ENCODE data around the gene TRMO. TPM values are rescaled to one million over a fixed set of nuclear protein-coding genes. Genes with fewer than 3 reads are reported as not detected.

TRMO gene
- total and polyA plus RNA-seq, 2 experiments from 2014 or later, result 5.0 to 6.4 TPM

- Mint-ChIP-seq H3K4me3 (no peak within 1 kb of the TSS), H3K36me3 (ENCODE audit: low read depth) (no peaks in the 10 kb centered on the region), H3K27me3 (ENCODE audit: insufficient read depth, low read depth, poor library complexity) (peaks cover 4% of the 10 kb centered on the region), H3K27ac (no peak within 1 kb of the TSS), H3K4me1 (peaks cover 4% of the 10 kb centered on the region; the same call in 2 of the 3 replicates), H3K9me3 (no peaks in the 10 kb centered on the region)
- no peaks in the 10 kb centered on the region for H3F3A ChIP-seq (replicated peaks; ENCODE audit: low read depth)
- TF ChIP-seq NANOG (IDR thresholded peaks at IDR 0.05; ENCODE audit: borderline replicate concordance) (no peak), REST (IDR thresholded peaks at IDR 0.05; ENCODE audit: unreplicated experiment) (no peak), ZNF462 (CRISPR knock-in tag; IDR thresholded peaks at IDR 0.05) (no peak), CTCF (conservative IDR thresholded peaks at IDR 0.05; ENCODE audit: low read depth in 2 of 2) (no peak), EZH2 (IDR thresholded peaks at IDR 0.05; ENCODE audit: low read depth, unreplicated experiment) (no peak), ZNF114 (CRISPR knock-in tag; IDR thresholded peaks at IDR 0.05) (no peak), STAT1 (IDR thresholded peaks at IDR 0.05; ENCODE audit: unreplicated experiment) (no peak), ZNF331 (CRISPR knock-in tag; IDR thresholded peaks at IDR 0.05; ENCODE audit: low read depth) (no peak), JUNB (IDR thresholded peaks at IDR 0.05; ENCODE audit: unreplicated experiment) (no peak), POLR2AphosphoS5 (IDR thresholded peaks at IDR 0.05; ENCODE audit: low read depth) (no peak), CREB1 (CRISPR knock-in tag; IDR thresholded peaks at IDR 0.05; ENCODE audit: low read depth) (no peak), EZH2phosphoT487 (IDR thresholded peaks at IDR 0.05; ENCODE audit: unreplicated experiment) (no peak)
- H3K4me1 ChIP-seq (ENCODE audit: insufficient read depth), result no peaks in the 10 kb centered on the region
- H3K36me3 ChIP-seq (ENCODE audit: insufficient read depth), result no peaks in the 10 kb centered on the region
- H3K27me3 ChIP-seq (ENCODE audit: insufficient read depth), result peaks cover 76% of the 10 kb centered on the region
- no peak within 1 kb of the TSS for H2AFZ ChIP-seq
- no peak within 1 kb of the TSS for H3K4me2 ChIP-seq
- H3K4me3 ChIP-seq, result no peak within 1 kb of the TSS
- H3K27ac ChIP-seq (ENCODE audit: low read depth), result no peak within 1 kb of the TSS
- 0 out of 2 replicates have a peak, but pooled peaks cover 7% of the 10 kb centered on the region for H4K20me1 ChIP-seq (replicated peaks; ENCODE audit: insufficient read depth)
- no peaks in the 10 kb centered on the region for H3K9me2 ChIP-seq (ENCODE audit: insufficient read depth)
- H3K79me2 ChIP-seq (replicated peaks; ENCODE audit: insufficient read depth), result no peaks in the 10 kb centered on the region
- no peak for ATAC-seq
- no peak for DNase-seq (ENCODE audit: low spot score)
These were observed 15.9 kb upstream of the TRMO start, which contains the start of gene HEMGN for GRCh38 chr9:97938081-97938644. Gene HEMGN, minus strand, starts transcription at chr9:97938172. Its CDS starts 36 bp downstream, at chr9:97938136.

All from GM23338 (cell line).